Embryonic facial prominence (tissue), 1 donor: ENCODE results near the gene LFNG.
"Not testable (repeated sequence)": the region's sequence is repeated elsewhere in the genome, so short reads cannot be mapped to it uniquely, and the experiment has no call there.

Experiments
- DNase-seq: peaks from one replicate; pipeline ENCODE4 v3.0.0-alpha.2; 2016; ENCODE audit errors: extremely low spot score

Gene LFNG

GRCh38 chr7:2544541-2545188, 25.1 kb downstream of the LFNG start:
- no peak for DNase-seq

GRCh38 chr7:2545746-2546425, 26.3 kb downstream of the LFNG start:
- no peak for DNase-seq

GRCh38 chr7:2546776-2547586, 27.4 kb downstream of the LFNG start:
- no peak for DNase-seq

- no peak for DNase-seq
These were observed 31.8 kb downstream of the LFNG start for GRCh38 chr7:2551418-2551817.

- no peak for DNase-seq
These were observed 33.5 kb downstream of the LFNG start for GRCh38 chr7:2553108-2553507.

GRCh38 chr7:2553831-2554581, 34.4 kb downstream of the LFNG start:
- DNase-seq: no peak

- DNase-seq: no peak
These were observed 35.1 kb downstream of the LFNG start for GRCh38 chr7:2554661-2555111.

- peak; percentile 83 for DNase-seq
These were observed 35.8 kb downstream of the LFNG start, which contains the start of gene BRAT1 for GRCh38 chr7:2555121-2556052. BRAT1 (minus strand) TSS chr7:2555524; CDS start chr7:2554431, 1,093 bp downstream.

- DNase-seq: peak; percentile 54
These were observed 39.2 kb downstream of the LFNG start, which contains the start of gene IQCE for GRCh38 chr7:2558629-2559282. IQCE (plus strand) TSS chr7:2558979; CDS start chr7:2559182, 203 bp downstream.

GRCh38 chr7:2559283-2559950, 39.8 kb downstream of the LFNG start:
- no peak for DNase-seq

GRCh38 chr7:2563955-2564354, 44.4 kb downstream of the LFNG start:
- not testable (repeated sequence) for DNase-seq

GRCh38 chr7:2564970-2565540, 45.5 kb downstream of the LFNG start:
- no peak for DNase-seq

- DNase-seq: no peak
These were observed 46.8 kb downstream of the LFNG start for GRCh38 chr7:2566348-2566889.

- no peak for DNase-seq
These were observed 47.5 kb downstream of the LFNG start for GRCh38 chr7:2566890-2567678.

- DNase-seq: no peak
These were observed 48.2 kb downstream of the LFNG start for GRCh38 chr7:2567679-2568278.

GRCh38 chr7:2568521-2569223, 49.1 kb downstream of the LFNG start:
- no peak for DNase-seq

- DNase-seq: no peak
These were observed 49.8 kb downstream of the LFNG start for GRCh38 chr7:2569421-2569820.
